Measurements from ENCODE around the gene TTLL3.

The TTLL3 gene

DNA sequence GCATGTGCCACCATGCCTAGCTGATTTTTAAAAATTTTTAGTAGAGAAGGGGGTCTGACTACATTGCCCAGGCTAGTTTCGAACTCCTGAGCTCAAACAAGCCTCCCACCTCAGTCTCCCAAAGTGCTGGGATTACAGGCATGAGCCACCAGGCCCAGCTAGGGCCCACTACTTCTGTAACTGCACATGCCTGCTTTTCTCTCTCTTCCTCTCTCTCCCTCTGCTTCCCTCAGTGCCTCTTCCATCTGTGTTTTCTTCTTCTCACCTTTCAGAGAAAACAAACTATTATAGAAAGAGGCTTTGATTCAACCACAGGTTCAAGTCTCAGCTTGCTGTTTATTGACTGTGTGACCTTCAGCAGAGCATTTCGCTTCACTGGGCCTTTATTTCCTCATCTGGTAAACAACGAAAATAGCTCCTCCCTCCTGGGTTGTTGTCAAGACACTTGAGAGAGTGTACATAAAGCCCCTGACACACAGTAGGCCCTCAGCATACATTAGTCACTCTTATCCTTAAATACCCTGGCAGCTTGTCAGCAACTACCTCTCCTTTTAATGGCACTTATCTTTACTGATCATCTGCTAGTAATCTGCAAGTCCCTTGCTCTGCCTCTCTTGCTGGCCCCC, 28.0 kb upstream of the TTLL3 start:
- DNase-seq: no peak

DNA sequence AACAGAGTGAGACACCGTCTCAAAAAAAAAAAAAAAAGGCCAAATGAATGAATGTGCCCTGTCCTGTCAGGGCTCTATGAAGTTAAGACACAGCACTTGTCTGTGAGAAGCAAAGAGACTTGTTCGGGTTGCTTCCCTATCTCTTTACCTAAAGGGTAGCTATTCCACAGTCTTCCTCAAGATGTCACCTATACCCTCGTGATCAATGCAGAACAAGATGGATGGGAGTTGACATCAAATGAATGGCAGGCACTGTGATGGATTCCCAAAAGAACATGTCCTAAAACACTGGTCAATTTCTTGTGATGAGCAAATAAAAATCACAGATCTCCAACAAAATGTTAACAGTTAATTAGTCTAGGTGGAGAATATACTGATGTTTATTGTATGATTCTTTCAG, 27.3 kb upstream of the TTLL3 start:
- DNase-seq: no peak

DNA sequence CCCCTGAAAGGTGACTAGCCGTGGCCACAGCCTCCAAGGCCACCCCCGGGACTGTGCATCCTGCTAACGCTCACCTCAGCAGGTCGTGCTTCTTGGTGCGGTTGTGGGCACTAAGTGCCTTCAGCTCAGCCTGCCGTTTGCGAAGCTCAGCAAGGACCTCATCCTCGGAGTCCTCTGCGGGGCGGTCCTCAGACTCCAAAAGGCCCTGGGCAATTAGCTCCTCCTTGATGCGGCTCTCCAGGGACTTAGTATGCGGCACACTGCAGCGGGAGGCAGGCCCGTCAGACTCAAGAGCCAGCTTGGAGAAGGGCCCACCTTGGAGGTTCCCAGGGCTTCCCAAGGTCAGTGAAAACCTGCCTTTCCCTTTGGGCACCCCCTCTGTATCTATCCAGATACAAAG, 26.1 kb upstream of the TTLL3 start:
- no peak for DNase-seq

DNA sequence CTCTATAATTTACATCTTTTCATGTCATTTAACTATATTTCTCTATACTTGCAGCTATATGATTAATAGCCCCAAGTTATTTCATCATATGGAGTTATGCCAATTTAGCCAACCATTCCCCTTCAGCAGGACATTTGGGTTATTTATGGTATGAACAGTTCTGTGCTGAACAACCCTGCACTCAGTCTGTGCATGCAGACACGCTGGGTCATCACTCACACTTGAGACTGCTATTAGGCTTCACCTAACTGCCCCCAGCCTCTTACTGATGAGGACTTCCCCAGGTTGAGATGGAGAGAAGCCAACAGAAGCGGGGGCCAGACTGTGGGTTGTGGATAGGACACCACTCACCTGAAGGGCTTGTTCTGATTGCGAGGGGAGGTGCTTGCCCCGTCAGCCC, 25.1 kb upstream of the TTLL3 start:
- DNase-seq: no peak

DNA sequence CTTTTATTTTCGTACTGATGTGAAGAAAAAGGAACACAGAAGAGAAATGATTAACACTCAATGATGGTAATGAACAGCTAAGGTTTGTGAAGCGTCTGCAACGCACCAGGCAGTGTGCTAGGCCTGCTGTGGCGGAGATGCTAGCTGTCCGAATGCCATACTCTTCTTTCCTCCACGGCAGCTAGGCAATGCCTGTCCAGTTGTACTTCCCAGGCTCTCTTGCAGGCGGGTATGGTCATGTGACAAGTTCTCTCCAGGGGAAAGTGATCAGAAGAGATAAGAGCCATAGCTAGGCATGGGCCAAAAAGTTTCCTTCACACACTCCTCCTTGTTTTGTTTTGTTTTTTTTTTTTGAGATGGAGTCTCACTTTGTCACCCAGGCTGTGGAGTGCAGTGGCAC, 24.5 kb upstream of the TTLL3 start:
- no peak for DNase-seq

DNA sequence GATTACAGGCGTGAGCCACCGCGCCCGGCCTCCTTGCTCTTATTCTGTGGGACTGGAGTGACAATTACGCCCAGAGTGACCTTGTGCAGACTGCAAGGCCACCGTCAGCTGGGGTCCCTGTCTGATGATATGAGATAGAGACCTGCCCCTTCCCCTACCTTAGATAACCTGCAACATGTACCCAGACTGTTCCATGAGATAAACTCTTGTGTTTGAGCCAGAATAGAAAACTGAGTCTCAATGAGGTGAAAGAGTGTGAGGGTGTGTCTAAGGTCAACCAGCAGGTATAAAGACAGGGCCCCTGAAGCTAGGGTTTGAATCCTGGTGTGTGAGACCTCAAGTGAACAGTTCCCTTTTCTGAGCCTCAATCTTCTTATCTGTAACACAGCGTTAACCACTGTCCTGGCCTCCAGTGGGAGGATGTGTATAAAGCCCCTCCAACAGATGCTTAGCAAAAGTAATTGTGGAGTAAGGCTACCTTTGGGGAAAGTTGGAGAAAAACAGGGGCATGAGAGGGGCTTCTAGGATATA, 23.8 kb upstream of the TTLL3 start:
- no peak for DNase-seq

DNA sequence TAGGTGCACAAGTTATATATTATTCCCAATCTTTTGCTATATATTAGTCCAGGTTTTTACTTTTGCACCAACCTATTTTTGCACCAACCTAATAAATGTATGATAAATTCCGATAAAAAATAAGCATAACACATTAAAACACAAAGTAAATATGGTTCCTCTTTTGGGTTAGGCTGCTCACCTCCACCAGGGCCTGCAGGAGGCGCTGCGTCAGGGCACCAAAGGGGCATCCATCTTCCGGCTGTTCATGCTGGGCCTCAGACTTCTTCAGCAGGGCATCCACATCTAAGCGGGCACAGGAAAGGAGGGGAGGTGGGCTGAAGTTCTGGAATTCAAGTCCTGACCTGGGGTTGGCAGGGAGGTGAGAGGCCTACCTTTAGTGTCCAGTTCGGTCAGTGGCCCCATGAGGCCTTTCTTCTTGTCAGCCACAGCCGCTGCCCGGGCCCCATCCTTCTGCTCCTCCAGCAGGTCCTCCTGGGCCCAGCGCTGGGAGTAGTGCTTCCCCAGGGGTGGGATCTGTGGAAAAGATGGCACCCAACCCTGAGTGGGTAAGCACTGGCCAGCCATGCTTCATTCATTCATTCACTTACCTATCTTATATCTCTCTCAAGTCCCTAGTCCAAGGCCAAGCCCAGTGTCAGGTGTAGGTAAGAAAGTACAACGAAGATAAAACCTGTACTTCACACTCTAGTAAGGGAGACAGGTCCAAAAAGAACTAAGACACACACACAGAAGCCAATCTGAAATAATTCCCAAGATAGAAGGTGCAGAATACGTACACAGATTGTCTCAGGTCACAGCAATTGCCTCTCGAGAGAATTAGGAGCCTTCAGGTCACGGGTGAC, 23.0 kb upstream of the TTLL3 start:
- DNase-seq: peak in 1 of 2 experiments; percentile 49

DNA sequence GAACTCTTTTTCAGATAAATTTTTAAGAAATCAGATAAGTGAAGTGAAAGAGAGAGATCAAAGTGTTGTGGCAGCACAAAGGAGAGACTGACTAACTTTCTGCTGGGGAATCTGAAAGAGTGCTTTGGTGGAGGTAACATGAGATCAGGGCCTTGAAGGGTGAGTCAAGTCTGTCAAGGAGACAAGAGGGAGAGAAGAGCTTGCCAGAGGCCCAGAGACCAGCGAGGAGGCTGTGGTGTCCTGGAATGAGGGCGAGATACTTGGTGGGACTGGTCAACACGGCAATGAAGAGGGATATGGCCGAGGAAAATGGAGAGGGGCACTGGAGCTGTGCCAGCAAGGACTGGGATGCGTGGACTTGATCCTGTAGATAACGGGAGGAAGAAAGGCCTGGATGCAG, 22.3 kb upstream of the TTLL3 start:
- peak; percentile 65 for DNase-seq

DNA sequence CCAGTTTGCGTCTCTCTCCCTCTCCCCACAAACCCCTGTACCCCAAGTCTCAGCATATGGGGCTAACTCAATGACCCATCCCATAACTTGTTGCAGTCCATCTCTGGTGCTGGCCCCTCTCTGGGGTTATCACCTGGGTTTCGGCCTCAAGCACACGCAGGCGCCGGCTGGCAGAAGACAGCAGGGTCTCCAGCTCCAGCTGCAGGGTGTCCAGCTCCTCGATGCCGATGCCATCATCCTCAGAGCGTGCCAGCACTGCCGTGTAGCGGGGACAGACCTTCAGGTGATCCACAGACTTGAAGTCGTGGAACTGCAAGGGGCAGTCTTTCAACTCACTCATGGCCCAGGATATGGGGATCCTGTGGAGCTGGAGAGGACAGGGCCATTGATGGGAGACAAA, 18.9 kb upstream of the TTLL3 start:
- no peak for DNase-seq

DNA sequence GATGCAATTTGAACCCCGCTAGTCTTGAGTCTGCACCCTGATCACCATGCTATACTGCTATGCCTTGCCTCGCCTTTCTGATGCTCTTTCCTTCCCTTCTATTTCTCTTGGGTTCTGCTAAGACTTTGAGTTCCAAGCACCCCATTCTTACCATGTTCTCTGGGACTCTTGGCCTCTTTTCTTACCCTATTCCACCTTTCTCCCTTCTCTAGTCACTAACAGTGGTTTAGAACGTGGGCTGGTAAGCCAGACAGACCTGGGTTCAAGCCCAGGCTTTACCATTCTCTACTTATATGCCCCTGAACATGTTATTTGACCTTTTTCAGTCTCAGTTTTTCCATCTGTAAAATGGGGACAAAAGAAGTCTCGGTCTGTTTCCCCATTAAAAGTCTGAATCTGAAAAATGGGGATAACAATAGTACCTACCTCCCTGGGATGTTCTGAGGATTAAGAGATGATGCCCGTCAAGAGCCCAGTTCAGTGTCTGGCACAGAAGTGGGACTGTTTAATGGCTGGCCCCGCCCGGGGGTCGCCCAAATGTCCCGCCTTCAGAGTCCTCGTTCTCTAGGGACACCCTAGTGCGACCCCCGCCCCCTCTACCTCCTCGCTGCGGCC, 18.2 kb upstream of the TTLL3 start:
- no peak for DNase-seq

DNA sequence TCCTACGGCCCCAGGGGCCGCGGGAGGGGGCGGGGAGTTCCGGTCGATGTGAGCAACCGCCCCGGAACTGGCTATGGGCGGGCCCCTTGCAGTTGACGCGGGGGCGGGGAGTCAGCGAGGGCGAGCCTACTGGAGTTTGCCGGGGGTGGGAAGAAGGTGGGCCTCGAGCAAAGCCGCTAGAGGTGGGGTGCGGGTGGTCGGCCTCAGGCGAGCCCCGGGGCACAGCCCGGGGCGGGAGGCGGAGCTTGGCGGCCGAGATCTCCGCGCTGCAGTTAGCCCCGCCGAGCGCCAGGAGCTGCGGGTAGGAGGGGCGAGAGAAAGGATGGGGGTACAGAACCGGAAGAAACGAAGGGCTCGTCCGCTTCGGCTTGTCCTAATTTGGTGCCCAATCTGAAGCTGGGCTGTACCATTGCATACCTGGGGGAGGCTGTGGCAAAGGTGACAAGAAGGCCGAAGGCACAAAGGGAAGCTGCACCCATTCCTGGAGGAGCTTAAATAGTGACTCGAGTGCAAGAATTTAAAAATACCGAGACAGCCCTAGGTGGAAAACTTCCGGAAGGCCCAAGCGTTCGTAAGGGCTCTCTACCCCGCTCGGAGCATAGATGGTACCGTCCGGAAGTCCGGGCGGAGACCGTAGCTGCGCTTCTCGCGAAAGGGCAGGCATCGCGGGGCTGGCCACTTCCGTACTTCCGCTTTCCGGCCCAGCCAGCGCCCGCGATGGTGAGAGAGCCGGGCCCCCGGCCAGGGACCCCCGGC, 17.5 kb upstream of the TTLL3 start, which contains the start of the genes ARPC4 and TADA3:
ARPC4 (plus strand) TSS at position 678 of the 756 bp plus-strand sequence; CDS start at position 718, 40 bp downstream.
TADA3 (minus strand) TSS at position 69 of the 756 bp plus-strand sequence. CDS start 1,007 bp downstream, outside the sequence.
- DNase-seq: peak; percentile 94

DNA sequence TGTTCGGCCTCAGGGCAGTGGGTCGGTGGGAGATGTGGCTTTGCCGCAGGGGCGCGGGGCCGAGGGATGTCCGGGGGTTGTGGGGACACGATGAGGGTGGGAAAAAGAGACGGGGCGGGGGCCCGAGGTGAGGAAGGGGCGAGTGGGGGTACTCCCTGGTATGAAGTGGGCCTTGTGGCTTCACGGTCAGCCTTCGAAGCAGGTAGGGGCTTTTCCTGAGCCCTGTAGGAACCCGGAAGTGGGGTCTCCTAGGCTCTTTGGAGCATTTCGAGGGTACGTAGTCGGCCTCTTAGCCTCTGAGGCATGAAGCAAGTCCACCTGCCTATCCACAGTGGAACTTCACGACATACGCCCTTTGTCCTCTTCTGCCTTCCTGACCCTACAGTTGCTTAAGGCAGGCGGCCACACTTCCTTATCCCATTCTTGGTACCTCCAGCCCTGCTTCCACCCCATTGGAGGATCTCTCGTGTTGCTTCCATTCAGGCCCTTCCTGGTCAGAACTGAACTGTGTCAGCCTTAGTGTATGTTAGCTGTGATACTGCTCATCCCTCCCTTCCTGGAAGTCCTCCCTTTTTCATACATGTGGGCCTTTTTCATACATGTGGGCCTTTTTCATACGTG, 16.8 kb upstream of the TTLL3 start:
- peak; percentile 60 to 62 for DNase-seq

DNA sequence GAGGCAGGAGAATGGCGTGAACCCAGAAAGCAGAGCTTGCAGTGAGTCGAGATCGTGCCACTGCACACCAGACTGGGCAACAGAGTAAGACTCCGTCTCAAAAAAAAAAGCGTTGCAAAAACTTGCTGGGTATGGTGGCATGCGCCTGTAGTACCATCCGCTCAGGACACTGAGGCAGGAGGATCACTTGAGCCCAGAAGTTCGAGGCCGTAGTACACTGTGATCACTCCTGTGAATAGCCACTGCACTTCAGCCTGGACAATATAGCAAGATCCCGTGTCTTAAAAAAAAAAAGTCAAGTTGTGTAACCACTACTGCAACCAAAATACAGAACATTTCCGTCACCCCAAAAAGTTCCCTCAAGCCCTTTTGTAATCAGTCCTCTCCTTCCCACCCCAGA, 15.7 kb upstream of the TTLL3 start:
- no peak for DNase-seq

DNA sequence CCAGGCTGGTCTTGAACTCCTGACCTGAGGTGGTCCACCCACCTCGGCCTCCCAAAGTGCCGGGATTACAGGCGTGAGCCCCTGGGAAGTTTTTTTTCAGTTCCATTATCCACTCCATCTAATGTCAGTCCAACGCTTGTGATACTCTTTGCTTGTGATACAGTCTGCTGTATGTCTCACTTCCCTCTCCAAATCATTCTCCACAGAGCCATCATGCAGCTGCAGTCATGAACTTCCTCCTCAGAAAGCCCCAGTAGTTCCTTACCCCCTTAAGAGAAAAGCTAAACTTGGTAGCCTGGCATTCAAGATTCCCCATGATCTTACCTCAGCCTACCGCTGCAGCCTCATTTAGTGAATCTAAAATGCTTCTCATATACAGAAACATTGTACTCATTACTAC, 14.9 kb upstream of the TTLL3 start:
- no peak for DNase-seq

DNA sequence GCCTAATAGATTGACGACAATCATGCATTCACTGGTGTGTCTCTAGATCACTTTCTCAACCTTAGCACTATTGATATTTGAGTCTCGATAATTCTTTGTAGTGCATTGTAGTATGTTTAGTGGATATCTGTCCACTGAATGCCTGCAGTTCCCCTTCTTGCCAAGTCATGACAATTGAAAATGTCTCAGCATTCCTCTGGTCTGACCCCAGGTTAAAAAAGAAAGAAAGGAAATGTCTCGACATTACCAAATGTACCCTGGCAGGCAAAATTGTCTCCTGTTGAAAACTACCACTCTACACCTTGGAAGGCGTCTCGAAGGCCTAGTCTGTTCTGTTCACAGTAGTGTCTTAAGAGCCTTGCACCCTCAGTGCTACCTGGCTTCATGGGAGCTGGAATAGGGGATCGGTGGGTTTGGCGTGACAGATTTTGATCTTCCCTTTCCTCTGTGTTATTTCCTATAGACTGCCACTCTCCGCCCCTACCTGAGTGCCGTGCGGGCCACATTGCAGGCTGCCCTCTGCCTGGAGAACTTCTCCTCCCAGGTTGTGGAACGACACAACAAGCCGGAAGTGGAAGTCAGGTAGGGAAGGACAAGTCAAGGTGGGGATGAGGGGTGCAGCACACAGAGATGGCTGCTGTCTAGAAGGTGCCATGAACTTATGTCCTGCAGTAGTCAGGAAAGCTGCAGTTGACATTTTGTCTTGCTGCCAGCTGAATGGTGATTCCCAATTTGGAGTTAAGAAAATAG, 12.7 kb upstream of the TTLL3 start:
- DNase-seq: no peak

DNA sequence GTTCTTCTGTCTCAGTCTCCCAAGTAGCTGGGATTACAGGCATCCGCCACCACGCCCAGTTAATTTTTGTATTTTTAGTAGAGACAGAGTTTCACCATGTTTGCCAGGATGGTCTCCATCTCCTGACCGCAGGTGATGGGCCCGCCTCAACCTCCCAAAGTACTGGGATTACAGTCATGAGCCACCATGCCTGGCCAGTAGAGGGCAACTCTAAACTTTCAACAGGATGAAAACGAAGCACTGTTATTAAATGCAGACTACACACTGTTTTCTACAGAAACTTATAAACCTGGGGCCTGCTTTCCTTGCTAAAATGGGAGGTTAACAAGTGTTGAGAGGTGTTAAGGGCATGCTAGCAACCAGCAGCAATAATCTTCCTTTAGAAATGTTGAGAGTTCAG, 9.5 kb upstream of the TTLL3 start:
- DNase-seq: no peak

DNA sequence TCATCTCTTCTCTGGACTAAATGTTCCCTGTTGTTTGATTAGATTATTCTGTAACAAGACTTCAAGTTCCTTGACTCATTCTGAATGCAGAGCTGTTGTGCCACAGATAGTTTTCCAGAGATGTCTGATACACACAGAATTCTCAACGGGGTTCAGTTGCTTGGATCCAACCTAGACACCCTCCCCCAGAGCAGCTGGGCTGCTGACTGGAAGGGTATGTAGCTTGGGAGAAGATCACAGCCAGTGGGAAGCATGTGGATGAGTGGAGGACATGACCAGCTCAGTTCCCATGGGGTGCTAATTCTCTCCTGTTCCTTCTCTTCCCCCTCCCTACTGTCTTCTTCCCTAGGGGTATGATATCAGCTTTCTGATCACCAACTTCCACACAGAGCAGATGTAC, 6.6 kb upstream of the TTLL3 start:
- no peak for DNase-seq

DNA sequence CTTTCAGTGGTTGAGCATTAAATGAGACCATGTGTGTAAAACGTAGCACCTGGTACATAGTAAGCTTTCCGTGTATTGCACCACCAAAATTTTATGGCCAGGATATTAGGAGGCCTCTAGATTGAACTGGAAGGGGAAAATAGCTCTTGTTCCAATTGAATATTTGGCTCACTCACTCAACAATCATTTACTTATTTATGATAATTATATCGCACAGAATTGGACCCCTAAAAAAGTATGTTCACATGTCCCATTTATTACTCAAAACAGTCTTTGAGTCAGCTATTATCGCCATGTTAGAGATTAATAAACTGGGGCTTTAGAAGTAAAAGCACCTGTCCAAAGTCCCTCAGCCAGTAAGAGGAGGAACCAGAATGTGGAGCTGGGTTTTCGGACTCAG, 5.1 kb upstream of the TTLL3 start:
- DNase-seq: no peak

DNA sequence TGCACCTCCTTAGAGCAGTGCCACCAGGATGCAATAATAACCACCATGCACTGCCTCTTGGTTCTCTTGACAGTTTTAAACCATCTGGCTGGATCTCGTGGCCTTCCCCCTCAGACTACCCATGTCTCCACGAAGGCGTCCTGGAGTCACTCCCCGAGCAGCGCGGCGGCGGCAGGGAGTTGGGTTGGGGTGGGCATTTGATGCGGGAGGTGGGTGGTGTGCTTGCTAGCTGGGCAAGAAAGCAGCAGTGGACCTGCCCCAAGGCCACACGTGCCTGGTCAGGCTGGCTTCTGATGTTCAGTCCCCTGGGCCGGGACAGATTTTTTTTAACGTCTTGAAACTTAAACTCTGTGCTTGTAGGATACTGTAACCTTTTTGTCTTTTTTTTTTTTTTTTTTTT, 3.9 kb upstream of the TTLL3 start:
- no peak for DNase-seq

DNA sequence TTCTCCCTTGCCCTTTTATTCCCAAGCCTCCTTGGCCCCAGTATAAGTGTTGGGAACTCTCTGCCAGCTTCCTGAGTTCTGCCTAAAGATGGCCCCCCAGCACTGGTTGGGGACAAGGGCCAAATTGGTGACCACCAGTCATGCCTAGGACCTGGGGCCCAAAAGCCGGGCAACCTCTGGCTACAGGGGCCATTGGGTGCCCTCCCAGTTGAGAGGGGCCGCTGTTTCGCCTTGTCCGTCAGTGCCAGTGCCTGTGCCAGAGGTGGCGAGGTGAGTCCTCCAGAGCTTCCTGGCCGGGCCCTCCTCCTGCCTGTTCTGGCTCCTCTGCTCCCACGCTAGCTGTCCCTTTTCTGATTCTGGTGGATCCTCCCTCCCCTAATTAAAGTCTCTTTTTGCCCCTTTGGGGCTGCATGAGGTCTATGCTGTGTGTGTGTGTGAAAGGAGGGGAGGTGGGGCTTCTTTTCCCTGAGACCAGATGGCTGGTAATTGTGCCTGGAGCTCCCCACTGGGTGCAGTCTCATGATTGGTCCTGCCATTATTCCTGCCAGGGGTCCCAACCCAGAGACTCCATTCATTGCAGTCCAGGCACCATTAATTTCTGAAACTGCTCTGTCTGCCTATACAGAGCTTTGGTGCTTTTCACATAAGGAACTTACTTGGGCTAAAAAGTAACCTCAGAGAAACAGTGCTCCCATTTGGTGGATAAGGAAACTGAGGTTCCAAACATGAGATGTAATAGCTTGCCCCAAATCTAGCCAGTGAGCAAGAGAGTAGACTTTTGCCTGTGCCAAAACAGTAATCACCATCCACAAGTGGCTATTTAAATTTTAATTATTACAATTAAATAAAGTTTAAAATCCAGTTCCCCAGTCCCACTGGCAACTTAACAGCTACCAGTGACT, 3.1 kb upstream of the TTLL3 start:
- no peak for DNase-seq

DNA sequence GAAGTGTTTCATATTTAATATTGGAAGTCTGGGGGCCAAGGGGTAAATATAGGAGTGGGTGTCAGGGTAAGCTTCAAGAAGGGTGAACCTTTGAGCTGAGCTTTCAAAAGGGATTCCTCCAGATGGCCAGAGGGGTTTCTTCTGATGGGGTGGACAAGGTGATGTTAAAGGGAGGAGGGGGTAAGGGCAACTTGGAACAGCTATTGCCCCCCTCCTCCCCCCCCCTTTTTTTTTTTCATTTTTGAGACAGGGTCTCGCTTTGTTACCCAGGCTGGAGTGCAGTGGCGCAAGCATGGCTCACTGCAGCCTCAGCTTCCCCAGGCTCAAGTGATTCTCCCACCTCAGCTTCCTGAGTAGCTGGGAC, 2.1 kb upstream of the TTLL3 start:
- no peak for DNase-seq

Data from activated T-cell treated with anti-CD3 and anti-CD28 coated beads, Interleukin-2, amount 50 U/mL, for 48 hours (primary cell).